Measurements from ENCODE around the gene LINC01488. TPM values are rescaled to one million over a fixed set of nuclear protein-coding genes. Genes with fewer than 3 reads are reported as not detected.

LINC01488 gene
- total RNA-seq, 1 donor from 2014 or later = not detected

- H3K36me3 Mint-ChIP-seq (ENCODE audit: low read depth, unreplicated experiment) = peaks cover 10% of the 10 kb centered on the region
- H3K4me3 Mint-ChIP-seq (ENCODE audit: unreplicated experiment) = no peak overlapping the region
- DNase-seq (ENCODE audit: low spot score) = no peak
- TF ChIP-seq CTCF (IDR thresholded peaks at IDR 0.05; ENCODE audit: unreplicated experiment) = no peak
- H3K9me3 Mint-ChIP-seq (ENCODE audit: unreplicated experiment) = peaks cover 4% of the 10 kb centered on the region
- peaks cover 4% of the 10 kb centered on the region for H3K27me3 Mint-ChIP-seq (ENCODE audit: unreplicated experiment)
- no peak overlapping the region for H3K27ac Mint-ChIP-seq (ENCODE audit: unreplicated experiment)
- H3K4me1 Mint-ChIP-seq (ENCODE audit: unreplicated experiment) = no peaks in the 10 kb centered on the region
These were observed 32.3 kb downstream of the LINC01488 start for GRCh38 chr11:69513663-69514224.

- Mint-ChIP-seq H3K27me3 (ENCODE audit: unreplicated experiment) (peaks cover 4% of the 10 kb centered on the region), H3K4me1 (ENCODE audit: unreplicated experiment) (no peaks in the 10 kb centered on the region), H3K36me3 (ENCODE audit: low read depth, unreplicated experiment) (peaks cover 10% of the 10 kb centered on the region), H3K9me3 (ENCODE audit: unreplicated experiment) (peaks cover 4% of the 10 kb centered on the region), H3K27ac (ENCODE audit: unreplicated experiment) (no peak overlapping the region), H3K4me3 (ENCODE audit: unreplicated experiment) (no peak overlapping the region)
- TF ChIP-seq CTCF (IDR thresholded peaks at IDR 0.05; ENCODE audit: unreplicated experiment) = no peak
- DNase-seq (ENCODE audit: low spot score) = no peak
These were observed 33.3 kb downstream of the LINC01488 start for GRCh38 chr11:69514771-69515170.

- H3K4me3 Mint-ChIP-seq (ENCODE audit: unreplicated experiment) = no peak overlapping the region
- peaks cover 3% of the 10 kb centered on the region for H3K4me1 Mint-ChIP-seq (ENCODE audit: unreplicated experiment)
- H3K27me3 Mint-ChIP-seq (ENCODE audit: unreplicated experiment) = peaks cover 5% of the 10 kb centered on the region
- no peak for DNase-seq (ENCODE audit: low spot score)
- no peak for TF ChIP-seq CTCF (IDR thresholded peaks at IDR 0.05; ENCODE audit: unreplicated experiment)
- peaks cover 10% of the 10 kb centered on the region for H3K36me3 Mint-ChIP-seq (ENCODE audit: low read depth, unreplicated experiment)
- peaks cover 4% of the 10 kb centered on the region for H3K9me3 Mint-ChIP-seq (ENCODE audit: unreplicated experiment)
- H3K27ac Mint-ChIP-seq (ENCODE audit: unreplicated experiment) = no peak overlapping the region
These were observed 34.1 kb downstream of the LINC01488 start for GRCh38 chr11:69515271-69516245.

- peaks cover 5% of the 10 kb centered on the region for H3K27me3 Mint-ChIP-seq (ENCODE audit: unreplicated experiment)
- TF ChIP-seq CTCF (IDR thresholded peaks at IDR 0.05; ENCODE audit: unreplicated experiment) = no peak
- H3K4me1 Mint-ChIP-seq (ENCODE audit: unreplicated experiment) = peaks cover 3% of the 10 kb centered on the region
- H3K27ac Mint-ChIP-seq (ENCODE audit: unreplicated experiment) = no peak overlapping the region
- H3K36me3 Mint-ChIP-seq (ENCODE audit: low read depth, unreplicated experiment) = peaks cover 10% of the 10 kb centered on the region
- H3K4me3 Mint-ChIP-seq (ENCODE audit: unreplicated experiment) = no peak overlapping the region
- peaks cover 4% of the 10 kb centered on the region for H3K9me3 Mint-ChIP-seq (ENCODE audit: unreplicated experiment)
- no peak for DNase-seq (ENCODE audit: low spot score)
These were observed 35.1 kb downstream of the LINC01488 start for GRCh38 chr11:69516526-69516925.

Measured in endothelial cell (in vitro differentiated cells).